ENCODE results near the gene SEMA6B. TPM values are rescaled to one million over a fixed set of nuclear protein-coding genes. Genes with fewer than 3 reads are reported as not detected.

Gene SEMA6B
- total RNA-seq, 6 donors from 2014 or later, result 3.4 to 33.1 (median 7.6) TPM

- Histone ChIP-seq H3K9me3 (peaks cover 0 to 5% (median 2%) of the 10 kb centered on the region in 4 donors), H3K27me3 (no peaks in the 10 kb centered on the region), H3K4me3 (peak overlapping the region in 3 of 4 donors; percentile 13 to 47 (median 39)), H3K36me3 (no peaks in the 10 kb centered on the region), H3K4me1 (peaks cover 11 to 43% (median 24%) of the 10 kb centered on the region in 4 donors), H3K27ac (peak overlapping the region; percentile 80 to 89 (median 86))
- DNase-seq (no peak), ATAC-seq (ENCODE audit: low FRiP score in 2 of 2) (no peak)
- 75 to 81% methylated on average over 2 to 3 of the region's 3 CpGs for WGBS, 2 donors
- TF ChIP-seq POLR2AphosphoS5 (IDR thresholded peaks at IDR 0.05), result no peak
- no peak for TF ChIP-seq EP300 (IDR thresholded peaks at IDR 0.05)
These were observed 20.3 kb downstream of the SEMA6B start for GRCh38 chr19:4539169-4539692.

GRCh38 chr19:4538601-4538954, 20.9 kb downstream of the SEMA6B start:
- no peak for TF ChIP-seq CTCF (IDR thresholded peaks at IDR 0.05)
- TF ChIP-seq POLR2A (IDR thresholded peaks at IDR 0.05), result no peak
- no peak for TF ChIP-seq POLR2AphosphoS5 (IDR thresholded peaks at IDR 0.05)
- no peak for TF ChIP-seq EP300 (IDR thresholded peaks at IDR 0.05)
- no peaks in the 10 kb centered on the region for H3K36me3 ChIP-seq
- WGBS, 2 donors, result 85 to 95% methylated on average over 11 to 12 of the region's 13 CpGs
- DNase-seq (no peak), ATAC-seq (ENCODE audit: low FRiP score in 2 of 2) (no peak)
- H3K9me3 ChIP-seq, result peaks cover 0 to 5% (median 2%) of the 10 kb centered on the region in 4 donors
- peak overlapping the region in 2 of 4 donors; percentile 87 to 89 for H3K27ac ChIP-seq
- no peaks in the 10 kb centered on the region for H3K27me3 ChIP-seq
- H3K4me1 ChIP-seq, result peaks cover 11 to 43% (median 24%) of the 10 kb centered on the region in 4 donors
- H3K4me3 ChIP-seq, result peak overlapping the region in 1 of 4 donors; percentile 39

- DNase-seq, result no peak
- Histone ChIP-seq H3K4me1 (peaks cover 11 to 43% (median 24%) of the 10 kb centered on the region in 4 donors), H3K27me3 (no peaks in the 10 kb centered on the region), H3K4me3 (peak overlapping the region in 1 of 4 donors; percentile 39), H3K27ac (peak overlapping the region in 1 of 4 donors; percentile 89), H3K36me3 (no peaks in the 10 kb centered on the region), H3K9me3 (peaks cover 0 to 5% (median 2%) of the 10 kb centered on the region in 4 donors)
- TF ChIP-seq POLR2AphosphoS5 (IDR thresholded peaks at IDR 0.05) (no peak), CTCF (IDR thresholded peaks at IDR 0.05) (no peak), EP300 (IDR thresholded peaks at IDR 0.05) (no peak), POLR2A (IDR thresholded peaks at IDR 0.05) (no peak)
- WGBS, 2 donors, result 79% methylated on average over 25 of the region's 27 CpGs; no CpG with 5 or more reads in 1 of the 2 donors
- no peak for ATAC-seq (ENCODE audit: low FRiP score in 2 of 2)
These were observed 21.4 kb downstream of the SEMA6B start for GRCh38 chr19:4537953-4538600.

- 59 to 72% methylated on average over 3 to 5 of the region's 5 CpGs for WGBS, 2 donors
- no peak for ATAC-seq (ENCODE audit: low FRiP score in 2 of 2)
- Histone ChIP-seq H3K36me3 (no peaks in the 10 kb centered on the region), H3K9me3 (peaks cover 0 to 5% (median 2%) of the 10 kb centered on the region in 4 donors), H3K27me3 (no peaks in the 10 kb centered on the region), H3K4me1 (peaks cover 8 to 43% (median 22%) of the 10 kb centered on the region in 4 donors), H3K4me3 (no peak overlapping the region), H3K27ac (peak overlapping the region in 1 of 4 donors; percentile 49)
- TF ChIP-seq POLR2A (IDR thresholded peaks at IDR 0.05), result no peak
- TF ChIP-seq CTCF (IDR thresholded peaks at IDR 0.05), result no peak
- no peak for TF ChIP-seq POLR2AphosphoS5 (IDR thresholded peaks at IDR 0.05)
- TF ChIP-seq EP300 (IDR thresholded peaks at IDR 0.05), result no peak
- DNase-seq, result no peak
These were observed 22.7 kb downstream of the SEMA6B start for GRCh38 chr19:4536798-4537197.

GRCh38 chr19:4534836-4535658, 24.4 kb downstream of the SEMA6B start, which contains the start of gene PLIN5:
TSS of gene PLIN5 (minus strand) at chr19:4535224. CDS start at chr19:4534074, 1,150 bp downstream.
- Histone ChIP-seq H3K4me1 (peaks cover 5 to 37% (median 20%) of the 10 kb centered on the region in 4 donors), H3K4me3 (peak within 1 kb of the TSS in 3 of 4 donors; percentile 42 to 49 (median 47)), H3K27ac (peak within 1 kb of the TSS in 3 of 4 donors; percentile 6 to 84 (median 70)), H3K9me3 (no peaks in the 10 kb centered on the region), H3K36me3 (no peaks in the 10 kb centered on the region), H3K27me3 (no peaks in the 10 kb centered on the region)
- TF ChIP-seq CTCF (IDR thresholded peaks at IDR 0.05), result no peak
- TF ChIP-seq POLR2AphosphoS5 (IDR thresholded peaks at IDR 0.05), result peak in 1 of 2 donors; percentile 65
- TF ChIP-seq EP300 (IDR thresholded peaks at IDR 0.05), result no peak
- peak in 2 of 4 donors; percentile 28 to 68 for TF ChIP-seq POLR2A (IDR thresholded peaks at IDR 0.05)
- WGBS, 2 donors, result 15 to 38% methylated on average over 6 to 45 of the region's 49 CpGs
- peak; percentile 67 to 83 for ATAC-seq (ENCODE audit: low FRiP score in 2 of 2)
- DNase-seq, result peak; percentile 86 to 96
